Stimulated activated effector memory CD8-positive, alpha-beta T cell treated with anti-CD3 and anti-CD28 coated beads, Interleukin-12 subunit alpha, Interleukin-12 subunit beta, amount 100 ng/mL, for 72 hours (primary cell): ENCODE data around the gene SRSF1.
A peak's percentile ranks its signal among the peaks of the same experiment; 100 is the strongest.

Source experiments
- ATAC-seq: fragments of 150-1000 bp; cut with Tn5 transposase; 2 replicates; pipeline ENCODE4 v1.10.0; 2021
- DNase-seq, 2 donors: peaks; one replicate each; pipeline ENCODE4 v3.0.0; 2021 to 2022; ENCODE audit warnings: low spot score in 2 of 2
- H3K27ac Mint-ChIP-seq: one replicate; pipeline ENCODE4 v1.8.0; 2022; ENCODE audit warnings: mild to moderate bottlenecking, mixed read lengths
- H3K36me3 Mint-ChIP-seq: one replicate; pipeline ENCODE4 v1.8.0; 2022; ENCODE audit warnings: mild to moderate bottlenecking, mixed read lengths
- H3K4me1 Mint-ChIP-seq: one replicate; pipeline ENCODE4 v1.8.0; 2022; ENCODE audit warnings: mixed read lengths
- H3K4me3 Mint-ChIP-seq: one replicate; pipeline ENCODE4 v1.8.0; 2022; ENCODE audit warnings: mild to moderate bottlenecking, mixed read lengths
- H3K9me3 Mint-ChIP-seq: one replicate; pipeline ENCODE4 v1.8.0; 2022; ENCODE audit warnings: mixed read lengths

Gene SRSF1

GRCh38 chr17:58039975-58040374 is 32.9 kb upstream of the SRSF1 start:
- DNase-seq: no peak
- no peak overlapping the region for H3K27ac Mint-ChIP-seq
- no peaks in the 10 kb centered on the region for H3K9me3 Mint-ChIP-seq
- H3K4me1 Mint-ChIP-seq: no peaks in the 10 kb centered on the region
- no peak overlapping the region for H3K4me3 Mint-ChIP-seq
- H3K36me3 Mint-ChIP-seq: no peaks in the 10 kb centered on the region
- ATAC-seq: no peak

GRCh38 chr17:58032691-58033415 is 25.8 kb upstream of the SRSF1 start:
- no peak overlapping the region for H3K4me3 Mint-ChIP-seq
- no peaks in the 10 kb centered on the region for H3K9me3 Mint-ChIP-seq
- no peak for DNase-seq
- no peaks in the 10 kb centered on the region for H3K4me1 Mint-ChIP-seq
- H3K27ac Mint-ChIP-seq: no peak overlapping the region
- no peak for ATAC-seq
- no peaks in the 10 kb centered on the region for H3K36me3 Mint-ChIP-seq

GRCh38 chr17:58028578-58028977 is 21.5 kb upstream of the SRSF1 start:
- Mint-ChIP-seq H3K4me1 (no peaks in the 10 kb centered on the region), H3K36me3 (no peaks in the 10 kb centered on the region), H3K27ac (no peak overlapping the region), H3K4me3 (no peak overlapping the region), H3K9me3 (no peaks in the 10 kb centered on the region)
- ATAC-seq (no peak), DNase-seq (no peak)

DNA sequence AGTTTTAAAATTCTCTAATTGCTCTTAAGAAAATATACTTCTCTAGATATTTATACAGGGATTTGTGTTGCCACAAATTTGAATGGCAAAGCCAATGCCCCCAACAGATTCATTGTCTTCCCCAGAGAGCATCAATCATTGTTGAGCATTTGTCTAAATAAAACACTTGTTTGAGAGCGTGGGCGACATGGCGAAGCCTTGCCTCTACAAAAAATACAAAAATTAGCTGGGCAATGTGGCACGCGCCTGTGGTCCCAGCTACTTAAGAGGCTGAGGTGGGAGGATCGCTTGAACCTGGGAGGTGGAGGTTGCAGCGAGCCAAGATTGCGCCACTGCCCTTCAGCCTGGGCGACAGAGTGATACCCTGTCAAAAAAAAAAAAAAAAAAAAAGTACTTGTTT is 13.4 kb upstream of the SRSF1 start:
- no peaks in the 10 kb centered on the region for H3K4me1 Mint-ChIP-seq
- no peaks in the 10 kb centered on the region for H3K36me3 Mint-ChIP-seq
- no peaks in the 10 kb centered on the region for H3K9me3 Mint-ChIP-seq
- no peak overlapping the region for H3K27ac Mint-ChIP-seq
- ATAC-seq (no peak), DNase-seq (no peak)
- no peak overlapping the region for H3K4me3 Mint-ChIP-seq

- no peak for ATAC-seq
- H3K4me3 Mint-ChIP-seq: no peak overlapping the region
- no peaks in the 10 kb centered on the region for H3K9me3 Mint-ChIP-seq
- H3K4me1 Mint-ChIP-seq: no peaks in the 10 kb centered on the region
- no peak overlapping the region for H3K27ac Mint-ChIP-seq
- no peaks in the 10 kb centered on the region for H3K36me3 Mint-ChIP-seq
- no peak for DNase-seq
Measured at GRCh38 chr17:58019521-58019920, 12.5 kb upstream of the SRSF1 start.

DNA sequence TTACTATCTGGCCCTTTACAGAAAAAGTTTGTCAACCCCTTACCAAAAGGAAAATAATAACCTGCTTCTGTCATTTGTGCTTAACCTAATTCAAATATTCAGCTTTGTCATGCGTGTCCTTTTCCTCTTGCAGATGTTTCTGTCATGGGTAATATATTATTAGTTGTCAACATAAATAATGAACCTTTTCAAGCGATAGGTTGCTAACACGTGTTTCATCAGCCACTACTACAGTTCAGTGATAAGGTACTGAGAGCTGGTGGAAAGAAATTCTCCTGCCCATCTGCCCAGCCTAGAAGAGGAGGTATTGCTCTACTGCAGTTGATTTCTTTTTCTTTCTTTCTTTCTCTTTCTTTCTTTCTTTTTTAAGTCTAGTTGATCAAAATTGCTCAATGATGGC is 12.0 kb upstream of the SRSF1 start:
- Mint-ChIP-seq H3K4me1 (no peaks in the 10 kb centered on the region), H3K4me3 (no peak overlapping the region), H3K36me3 (no peaks in the 10 kb centered on the region), H3K9me3 (no peaks in the 10 kb centered on the region), H3K27ac (no peak overlapping the region)
- DNase-seq (no peak), ATAC-seq (no peak)

DNA sequence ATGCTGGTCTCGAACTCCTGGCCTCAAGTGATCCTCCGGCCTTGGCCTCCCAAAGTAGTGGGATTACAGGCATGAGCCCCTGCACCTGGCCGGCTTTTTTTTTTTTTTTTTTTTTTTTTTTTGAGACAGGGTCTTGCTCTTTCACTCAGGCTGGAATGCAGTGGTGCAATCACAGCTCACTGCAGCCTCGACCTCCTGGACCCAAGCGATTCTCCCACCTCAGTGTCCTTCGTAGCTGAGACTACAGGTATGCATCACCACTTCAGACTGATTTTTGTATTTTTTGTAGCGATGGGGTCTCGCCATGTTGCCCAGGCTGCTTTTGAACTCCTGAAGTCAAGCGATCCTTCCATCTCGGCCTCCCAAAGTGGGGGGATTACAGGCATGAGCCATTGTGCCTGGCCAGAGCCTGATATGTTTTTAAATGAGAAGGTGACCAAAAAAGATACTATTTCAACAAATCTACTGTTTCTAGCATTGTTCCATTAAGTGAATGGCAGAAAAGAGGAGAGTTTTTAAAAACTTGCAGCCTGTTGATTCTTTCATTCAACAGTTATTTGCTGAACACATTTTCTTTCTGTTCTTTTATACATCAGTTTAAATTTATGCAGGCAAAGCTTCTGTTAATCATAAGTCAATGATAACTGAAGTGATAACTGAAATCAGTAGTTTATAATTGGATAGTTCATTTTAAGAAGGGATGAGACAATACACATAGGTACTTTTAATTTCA is 3.2 kb upstream of the SRSF1 start:
- Mint-ChIP-seq H3K4me3 (no peak overlapping the region), H3K9me3 (no peaks in the 10 kb centered on the region), H3K27ac (no peak overlapping the region), H3K4me1 (peaks cover 21% of the 10 kb centered on the region), H3K36me3 (peaks cover 26% of the 10 kb centered on the region)
- DNase-seq (no peak), ATAC-seq (no peak)

GRCh38 chr17:58007781-58008706 is 998 bp upstream of the SRSF1 start:
- Mint-ChIP-seq H3K27ac (peak overlapping the region; percentile 100), H3K4me1 (peaks cover 38% of the 10 kb centered on the region), H3K36me3 (peaks cover 48% of the 10 kb centered on the region), H3K4me3 (peak overlapping the region; percentile 100), H3K9me3 (no peaks in the 10 kb centered on the region)
- DNase-seq: peak in 1 of 2 donors; percentile 49
- ATAC-seq: peak; percentile 25

- H3K9me3 Mint-ChIP-seq: no peaks in the 10 kb centered on the region
- ATAC-seq (peak; percentile 3), DNase-seq (peak; percentile 38 to 83)
- H3K27ac Mint-ChIP-seq: peak overlapping the region; percentile 100
- peaks cover 50% of the 10 kb centered on the region for H3K4me1 Mint-ChIP-seq
- H3K4me3 Mint-ChIP-seq: peak overlapping the region; percentile 100
- peaks cover 63% of the 10 kb centered on the region for H3K36me3 Mint-ChIP-seq
Measured at GRCh38 chr17:58006560-58006923, 504 bp downstream of the SRSF1 start.

DNA sequence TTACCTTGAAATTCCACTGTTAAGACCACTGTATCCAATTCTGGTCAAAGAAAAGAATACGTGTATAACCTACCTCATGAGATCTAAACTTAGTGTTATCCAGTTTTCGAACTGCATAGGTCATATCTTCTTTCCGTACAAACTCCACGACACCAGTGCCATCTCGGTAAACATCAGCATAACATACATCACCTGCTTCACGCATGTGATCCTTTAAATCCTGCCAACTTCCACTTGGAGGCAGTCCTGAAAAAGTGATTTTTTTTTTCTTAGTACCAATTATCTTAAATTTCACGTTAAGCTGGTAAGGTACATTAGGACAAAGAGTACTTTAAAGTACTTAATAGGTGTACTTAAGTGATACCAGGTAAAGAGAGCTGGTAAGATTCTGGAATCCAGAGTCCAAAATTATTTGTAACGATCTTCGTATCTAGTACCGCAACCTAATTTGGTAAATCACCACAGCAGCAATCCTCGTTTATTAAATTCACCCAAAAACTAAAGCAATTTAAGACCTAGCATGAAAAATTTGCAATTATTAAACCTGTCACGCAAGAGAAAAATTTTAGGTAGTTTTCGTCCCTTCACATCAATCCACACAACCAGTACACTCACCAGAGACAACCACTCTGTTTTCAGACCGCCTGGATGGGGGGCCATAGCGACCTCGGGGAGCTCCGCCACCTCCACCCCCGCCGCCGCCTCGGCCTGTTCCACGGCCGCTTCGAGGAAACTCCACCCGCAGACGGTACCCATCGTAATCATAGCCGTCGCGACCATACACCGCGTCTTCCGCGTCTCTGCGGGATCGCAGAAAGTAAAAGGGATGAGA is 1.1 kb downstream of the SRSF1 start:
- peak; percentile 12 for ATAC-seq
- no peaks in the 10 kb centered on the region for H3K9me3 Mint-ChIP-seq
- peak overlapping the region; percentile 100 for H3K4me3 Mint-ChIP-seq
- H3K4me1 Mint-ChIP-seq: peaks cover 50% of the 10 kb centered on the region
- no peak for DNase-seq
- peak overlapping the region; percentile 100 for H3K27ac Mint-ChIP-seq
- peaks cover 69% of the 10 kb centered on the region for H3K36me3 Mint-ChIP-seq

- peak overlapping the region; percentile 100 for H3K27ac Mint-ChIP-seq
- H3K9me3 Mint-ChIP-seq: no peaks in the 10 kb centered on the region
- H3K4me3 Mint-ChIP-seq: peak overlapping the region; percentile 100
- peaks cover 77% of the 10 kb centered on the region for H3K36me3 Mint-ChIP-seq
- peaks cover 50% of the 10 kb centered on the region for H3K4me1 Mint-ChIP-seq
- DNase-seq: no peak
- no peak for ATAC-seq
Measured at GRCh38 chr17:58005031-58005727, 1.9 kb downstream of the SRSF1 start.

GRCh38 chr17:58004060-58004459 is 3.0 kb downstream of the SRSF1 start:
- Mint-ChIP-seq H3K4me3 (peak overlapping the region; percentile 100), H3K9me3 (no peaks in the 10 kb centered on the region), H3K4me1 (peaks cover 54% of the 10 kb centered on the region), H3K36me3 (peaks cover 88% of the 10 kb centered on the region), H3K27ac (peak overlapping the region; percentile 74)
- ATAC-seq: no peak
- no peak for DNase-seq

GRCh38 chr17:58002973-58003372 is 4.1 kb downstream of the SRSF1 start:
- Mint-ChIP-seq H3K9me3 (no peaks in the 10 kb centered on the region), H3K27ac (peak overlapping the region; percentile 74), H3K36me3 (peaks cover 99% of the 10 kb centered on the region), H3K4me3 (peak overlapping the region; percentile 100), H3K4me1 (peaks cover 55% of the 10 kb centered on the region)
- ATAC-seq (no peak), DNase-seq (no peak)
